ENCODE data around the gene AZGP1.

The AZGP1 gene

GRCh38 chr7:100003711-100004661 is 28.2 kb upstream of the AZGP1 start:
- H3K27me3 ChIP-seq (ENCODE audit: insufficient read depth, poor library complexity, severe bottlenecking) = no peaks in the 10 kb centered on the region
- H3K27ac ChIP-seq (replicated peaks) = no peak overlapping the region
- TF ChIP-seq CTCF (IDR thresholded peaks at IDR 0.05; ENCODE audit: insufficient read depth, low read length) (no peak), POLR2AphosphoS5 (IDR thresholded peaks at IDR 0.05; ENCODE audit: low read depth) (no peak), SPI1 (IDR thresholded peaks at IDR 0.05; ENCODE audit: borderline replicate concordance, low read depth) (no peak), GABPA (IDR thresholded peaks at IDR 0.05; ENCODE audit: low read depth) (no peak), REST (IDR thresholded peaks at IDR 0.05; ENCODE audit: insufficient replicate concordance, low read depth) (no peak)
- no peak for DNase-seq (ENCODE audit: low read depth in 1 of 2, low spot score in 1 of 2)
- H3K4me3 ChIP-seq (replicated peaks; ENCODE audit: insufficient read depth, low read length) = no peak overlapping the region

GRCh38 chr7:100000239-100000638 is 24.4 kb upstream of the AZGP1 start:
- no peak overlapping the region for H3K27ac ChIP-seq (replicated peaks)
- no peak overlapping the region for H3K4me3 ChIP-seq (replicated peaks; ENCODE audit: insufficient read depth, low read length)
- DNase-seq (ENCODE audit: low read depth in 1 of 2, low spot score in 1 of 2) = no peak
- TF ChIP-seq REST (IDR thresholded peaks at IDR 0.05; ENCODE audit: insufficient replicate concordance, low read depth) = no peak
- TF ChIP-seq GABPA (IDR thresholded peaks at IDR 0.05; ENCODE audit: low read depth) = no peak
- no peak for TF ChIP-seq POLR2AphosphoS5 (IDR thresholded peaks at IDR 0.05; ENCODE audit: low read depth)
- no peak for TF ChIP-seq CTCF (IDR thresholded peaks at IDR 0.05; ENCODE audit: insufficient read depth, low read length)
- TF ChIP-seq SPI1 (IDR thresholded peaks at IDR 0.05; ENCODE audit: borderline replicate concordance, low read depth) = no peak
- H3K27me3 ChIP-seq (ENCODE audit: insufficient read depth, poor library complexity, severe bottlenecking) = no peaks in the 10 kb centered on the region

GRCh38 chr7:99997545-99998137 is 21.8 kb upstream of the AZGP1 start:
- Histone ChIP-seq H3K27me3 (ENCODE audit: insufficient read depth, poor library complexity, severe bottlenecking) (no peaks in the 10 kb centered on the region), H3K27ac (replicated peaks) (0 out of 2 replicates have a peak overlapping the region, but pooled peaks have one; percentile 15), H3K4me3 (replicated peaks; ENCODE audit: insufficient read depth, low read length) (peak overlapping the region; percentile 1)
- TF ChIP-seq GABPA (IDR thresholded peaks at IDR 0.05; ENCODE audit: low read depth) = no peak
- TF ChIP-seq REST (IDR thresholded peaks at IDR 0.05; ENCODE audit: insufficient replicate concordance, low read depth) = no peak
- no peak for TF ChIP-seq POLR2AphosphoS5 (IDR thresholded peaks at IDR 0.05; ENCODE audit: low read depth)
- no peak for TF ChIP-seq SPI1 (IDR thresholded peaks at IDR 0.05; ENCODE audit: borderline replicate concordance, low read depth)
- no peak for TF ChIP-seq CTCF (IDR thresholded peaks at IDR 0.05; ENCODE audit: insufficient read depth, low read length)
- DNase-seq (ENCODE audit: low read depth in 1 of 2, low spot score in 1 of 2) = no peak

Data from HL-60 (cell line).